Thoracic aorta (tissue), 2 donors: ENCODE results near the gene FNDC3B. TPM values are rescaled to one million over a fixed set of nuclear protein-coding genes. Genes with fewer than 3 reads are reported as not detected.

Source experiments
- ATAC-seq: fragments of 150-250 bp; one replicate; pipeline ENCODE4 v1.8.0; 2017; ENCODE audit warnings: low read depth; ENCODE audit not compliant: insufficient number of reproducible peaks, low FRiP score
- DNase-seq: peaks from one replicate; pipeline ENCODE4 v3.0.0-alpha.2; 2020; ENCODE audit warnings: low spot score
- H3K27ac ChIP-seq, 2 donors: fragments of 200-600 bp; sonication (generic); 1 replicate in 1 of 2; 2 replicates in 1 of 2; pipeline ENCODE4 v1.5.1; 2016; ENCODE audit warnings: mild to moderate bottlenecking in 2 of 2, moderate library complexity in 2 of 2
- H3K27me3 ChIP-seq: fragments of 200-600 bp; sonication (generic); replicated peaks from 2 replicates; pipeline ENCODE4 v1.6.0; 2016; ENCODE audit warnings: mild to moderate bottlenecking; ENCODE audit not compliant: insufficient read depth
- H3K36me3 ChIP-seq: fragments of 200-600 bp; sonication (generic); one replicate; pipeline ENCODE4 v1.5.1; 2016
- H3K4me1 ChIP-seq, 2 donors: fragments of 200-600 bp; sonication (generic); 1 replicate in 1 of 2; 2 replicates in 1 of 2; pipeline versions ENCODE4 v1.5.1 to v1.6.0; 2016; ENCODE audit warnings: low read depth in 2 of 2, mild to moderate bottlenecking in 1 of 2; ENCODE audit not compliant: control insufficient read depth in 1 of 2
- H3K4me3 ChIP-seq: fragments of 200-600 bp; sonication (generic); 2 replicates; pipeline ENCODE4 v1.5.1; 2016; ENCODE audit warnings: mild to moderate bottlenecking
- H3K9me3 ChIP-seq: fragments of 200-600 bp; sonication (generic); 2 replicates; pipeline ENCODE4 v1.5.1; 2016
- total RNA-seq, 2 donors: library from RNA; depleted of rRNA; stranded (reverse); fragments of >200 nt; gene quantifications; one replicate each; pipeline versions ENCODE4 v1.1.0 to v1.2.3, GENCODE V29; 2016
- TF ChIP-seq, protein P1 (sequence below): fragments of 200-600 bp; sonication (generic); IDR thresholded peaks from one replicate; pipeline ENCODE4 v1.5.1; 2019; ENCODE audit warnings: antibody characterized with exemption

The FNDC3B gene
- total RNA-seq, 2 donors from 2014 or later, result 113 to 163 TPM

- peaks cover 46 to 75% of the 10 kb centered on the region in 2 donors for H3K4me1 ChIP-seq
- no peaks in the 10 kb centered on the region for H3K9me3 ChIP-seq
- H3K27ac ChIP-seq, result no peak overlapping the region
- H3K4me3 ChIP-seq, result no peak overlapping the region
- no peak for DNase-seq
- TF ChIP-seq, protein P1, sequence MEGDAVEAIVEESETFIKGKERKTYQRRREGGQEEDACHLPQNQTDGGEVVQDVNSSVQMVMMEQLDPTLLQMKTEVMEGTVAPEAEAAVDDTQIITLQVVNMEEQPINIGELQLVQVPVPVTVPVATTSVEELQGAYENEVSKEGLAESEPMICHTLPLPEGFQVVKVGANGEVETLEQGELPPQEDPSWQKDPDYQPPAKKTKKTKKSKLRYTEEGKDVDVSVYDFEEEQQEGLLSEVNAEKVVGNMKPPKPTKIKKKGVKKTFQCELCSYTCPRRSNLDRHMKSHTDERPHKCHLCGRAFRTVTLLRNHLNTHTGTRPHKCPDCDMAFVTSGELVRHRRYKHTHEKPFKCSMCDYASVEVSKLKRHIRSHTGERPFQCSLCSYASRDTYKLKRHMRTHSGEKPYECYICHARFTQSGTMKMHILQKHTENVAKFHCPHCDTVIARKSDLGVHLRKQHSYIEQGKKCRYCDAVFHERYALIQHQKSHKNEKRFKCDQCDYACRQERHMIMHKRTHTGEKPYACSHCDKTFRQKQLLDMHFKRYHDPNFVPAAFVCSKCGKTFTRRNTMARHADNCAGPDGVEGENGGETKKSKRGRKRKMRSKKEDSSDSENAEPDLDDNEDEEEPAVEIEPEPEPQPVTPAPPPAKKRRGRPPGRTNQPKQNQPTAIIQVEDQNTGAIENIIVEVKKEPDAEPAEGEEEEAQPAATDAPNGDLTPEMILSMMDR, result no peak
- H3K36me3 ChIP-seq, result no peaks in the 10 kb centered on the region
- ATAC-seq, result no peak
- no peaks in the 10 kb centered on the region for H3K27me3 ChIP-seq
These were observed 176.9 kb downstream of the FNDC3B start for GRCh38 chr3:172216267-172216666.

- no peaks in the 10 kb centered on the region for H3K9me3 ChIP-seq
- ATAC-seq (no peak), DNase-seq (no peak)
- no peak overlapping the region for H3K4me3 ChIP-seq
- TF ChIP-seq, protein P1, result no peak
- H3K27ac ChIP-seq, result no peak overlapping the region
- H3K4me1 ChIP-seq, result peaks cover 46 to 75% of the 10 kb centered on the region in 2 donors
- no peaks in the 10 kb centered on the region for H3K27me3 ChIP-seq
- no peaks in the 10 kb centered on the region for H3K36me3 ChIP-seq
These were observed 177.5 kb downstream of the FNDC3B start for GRCh38 chr3:172216911-172217310.

DNA sequence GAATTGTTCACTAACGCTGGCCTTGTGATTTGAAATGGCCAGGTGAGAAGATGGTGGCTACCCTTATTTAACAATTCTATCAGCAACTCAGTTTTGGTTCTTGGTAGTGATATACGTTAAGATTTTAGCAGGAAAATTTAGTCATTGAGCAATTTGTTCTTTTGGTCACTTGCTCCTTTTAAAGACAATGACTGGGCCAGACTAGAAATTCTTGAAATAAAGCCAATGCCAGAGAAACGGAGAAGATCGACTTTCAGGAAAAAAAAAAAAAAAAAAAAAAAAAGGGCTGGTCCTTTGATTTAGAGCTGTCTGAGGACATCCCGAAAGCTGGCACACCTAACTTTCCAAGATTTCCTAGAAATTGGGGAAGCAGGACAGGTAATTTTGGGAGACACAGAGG is 178.5 kb downstream of the FNDC3B start:
- no peaks in the 10 kb centered on the region for H3K27me3 ChIP-seq
- H3K9me3 ChIP-seq, result no peaks in the 10 kb centered on the region
- DNase-seq (no peak), ATAC-seq (no peak)
- H3K27ac ChIP-seq, result no peak overlapping the region
- H3K4me1 ChIP-seq, result peaks cover 41 to 77% of the 10 kb centered on the region in 2 donors
- H3K4me3 ChIP-seq, result no peak overlapping the region
- TF ChIP-seq, protein P1, result no peak
- H3K36me3 ChIP-seq, result no peaks in the 10 kb centered on the region

GRCh38 chr3:172218350-172219323 is 179.3 kb downstream of the FNDC3B start:
- Histone ChIP-seq H3K4me3 (no peak overlapping the region), H3K4me1 (peaks cover 33 to 75% of the 10 kb centered on the region in 2 donors), H3K9me3 (no peaks in the 10 kb centered on the region), H3K36me3 (no peaks in the 10 kb centered on the region), H3K27ac (no peak overlapping the region), H3K27me3 (no peaks in the 10 kb centered on the region)
- TF ChIP-seq, protein P1, result no peak
- DNase-seq, result no peak
- no peak for ATAC-seq

DNA sequence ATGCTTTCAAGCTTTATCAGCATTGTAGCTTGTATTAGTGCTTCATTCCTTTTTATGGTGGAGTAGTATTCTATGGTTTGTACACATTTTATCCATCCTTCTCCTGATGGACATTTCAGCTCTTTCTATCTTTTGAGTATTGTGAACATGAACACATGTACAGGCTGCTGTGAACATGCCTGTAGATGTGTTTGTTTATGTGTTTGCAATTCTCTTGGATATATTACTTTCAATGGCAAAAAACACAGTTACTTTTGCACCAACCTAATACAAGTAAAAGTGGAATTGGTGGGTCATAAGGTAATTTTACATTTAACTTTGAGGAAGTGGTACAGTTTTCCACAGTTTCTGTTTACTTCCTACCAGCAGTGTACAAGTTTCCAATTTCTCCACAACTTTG is 180.4 kb downstream of the FNDC3B start:
- TF ChIP-seq, protein P1, result no peak

More for the DNA sequence above, 180.4 kb downstream of the FNDC3B start:
- no peaks in the 10 kb centered on the region for H3K36me3 ChIP-seq
- ATAC-seq, result no peak
- peaks cover 33 to 69% of the 10 kb centered on the region in 2 donors for H3K4me1 ChIP-seq
- H3K27ac ChIP-seq, result no peak overlapping the region
- no peaks in the 10 kb centered on the region for H3K9me3 ChIP-seq
- no peak overlapping the region for H3K4me3 ChIP-seq
- no peaks in the 10 kb centered on the region for H3K27me3 ChIP-seq
- no peak for DNase-seq
